Measurements from ENCODE around the gene IGFN1.

DNA sequence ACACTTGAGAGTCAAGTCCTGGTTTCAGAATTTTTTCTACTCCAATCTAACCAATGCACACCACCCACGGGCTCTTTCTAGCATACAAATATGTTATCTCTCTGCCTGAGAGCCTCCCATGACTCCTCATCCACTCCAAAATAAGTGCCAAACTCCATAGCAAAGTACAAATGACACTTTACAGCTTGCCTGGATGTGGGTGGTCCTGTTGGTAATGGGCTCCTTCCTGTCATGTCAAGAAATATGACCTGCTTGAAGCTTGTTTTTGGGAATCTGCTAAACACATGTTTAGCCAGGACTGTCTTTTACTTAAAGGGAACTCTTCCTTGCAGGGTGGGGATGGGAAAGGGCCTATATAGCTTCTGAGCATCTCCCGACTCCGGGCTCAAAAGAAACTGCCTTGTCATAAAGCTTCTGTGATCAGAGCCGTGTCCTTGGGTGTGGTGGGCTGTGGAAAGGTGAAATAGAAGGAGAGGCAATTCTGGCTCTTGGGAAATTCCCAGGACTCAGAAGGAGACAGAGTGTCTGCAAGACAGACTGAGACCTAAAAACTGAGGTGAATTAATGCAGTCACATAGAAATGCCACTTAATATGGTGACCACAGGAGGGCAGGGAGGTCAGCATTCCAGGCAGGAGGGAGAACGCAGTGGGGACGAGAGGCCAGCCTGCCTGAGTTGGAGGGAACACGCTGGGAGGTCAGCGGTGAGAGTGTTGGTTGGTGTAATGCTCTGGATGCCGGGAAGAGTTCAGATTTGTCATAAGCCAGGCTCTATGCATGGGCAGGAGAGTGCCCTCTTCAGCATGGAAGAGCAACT lies 6.1 kb upstream of the IGFN1 start:
- no peak for TF ChIP-seq MYC (IDR thresholded peaks at IDR 0.05; ENCODE audit: low read depth, low read length)
- TF ChIP-seq, protein P1, sequence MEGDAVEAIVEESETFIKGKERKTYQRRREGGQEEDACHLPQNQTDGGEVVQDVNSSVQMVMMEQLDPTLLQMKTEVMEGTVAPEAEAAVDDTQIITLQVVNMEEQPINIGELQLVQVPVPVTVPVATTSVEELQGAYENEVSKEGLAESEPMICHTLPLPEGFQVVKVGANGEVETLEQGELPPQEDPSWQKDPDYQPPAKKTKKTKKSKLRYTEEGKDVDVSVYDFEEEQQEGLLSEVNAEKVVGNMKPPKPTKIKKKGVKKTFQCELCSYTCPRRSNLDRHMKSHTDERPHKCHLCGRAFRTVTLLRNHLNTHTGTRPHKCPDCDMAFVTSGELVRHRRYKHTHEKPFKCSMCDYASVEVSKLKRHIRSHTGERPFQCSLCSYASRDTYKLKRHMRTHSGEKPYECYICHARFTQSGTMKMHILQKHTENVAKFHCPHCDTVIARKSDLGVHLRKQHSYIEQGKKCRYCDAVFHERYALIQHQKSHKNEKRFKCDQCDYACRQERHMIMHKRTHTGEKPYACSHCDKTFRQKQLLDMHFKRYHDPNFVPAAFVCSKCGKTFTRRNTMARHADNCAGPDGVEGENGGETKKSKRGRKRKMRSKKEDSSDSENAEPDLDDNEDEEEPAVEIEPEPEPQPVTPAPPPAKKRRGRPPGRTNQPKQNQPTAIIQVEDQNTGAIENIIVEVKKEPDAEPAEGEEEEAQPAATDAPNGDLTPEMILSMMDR (IDR thresholded peaks at IDR 0.05; ENCODE audit: low read depth, low read length): peak; percentile 59

Measured in NB4 (cell line).